ENCODE results near the gene SLC22A7.

The SLC22A7 gene

GRCh38 chr6:43283514-43283901, 14.6 kb upstream of the SLC22A7 start:
- Histone ChIP-seq H3K36me3 (ENCODE audit: control insufficient read depth, insufficient read depth, low read length) (no peaks in the 10 kb centered on the region), H3K27me3 (replicated peaks; ENCODE audit: control insufficient read depth, insufficient read depth, low read length) (no peaks in the 10 kb centered on the region; the same call in 1 of the 2 replicates), H3K4me3 (replicated peaks; ENCODE audit: low read depth, low read length) (no peak overlapping the region)
- TF ChIP-seq CTCF (IDR thresholded peaks at IDR 0.05; ENCODE audit: insufficient read depth, low read length, poor library complexity, severe bottlenecking): no peak
- DNase-seq (ENCODE audit: extremely low read depth, insufficient read length): no peak

- Histone ChIP-seq H3K4me3 (replicated peaks; ENCODE audit: low read depth, low read length) (no peak overlapping the region), H3K36me3 (ENCODE audit: control insufficient read depth, insufficient read depth, low read length) (no peaks in the 10 kb centered on the region), H3K27me3 (replicated peaks; ENCODE audit: control insufficient read depth, insufficient read depth, low read length) (no peaks in the 10 kb centered on the region; the same call in 1 of the 2 replicates)
- no peak for TF ChIP-seq CTCF (IDR thresholded peaks at IDR 0.05; ENCODE audit: insufficient read depth, low read length, poor library complexity, severe bottlenecking)
- no peak for DNase-seq (ENCODE audit: extremely low read depth, insufficient read length)
These were observed 14.2 kb upstream of the SLC22A7 start for GRCh38 chr6:43283905-43284304.

- H3K4me3 ChIP-seq (replicated peaks; ENCODE audit: low read depth, low read length): no peak overlapping the region
- DNase-seq (ENCODE audit: extremely low read depth, insufficient read length): no peak
- H3K27me3 ChIP-seq (replicated peaks; ENCODE audit: control insufficient read depth, insufficient read depth, low read length): no peaks in the 10 kb centered on the region; the same call in 1 of the 2 replicates
- no peak for TF ChIP-seq CTCF (IDR thresholded peaks at IDR 0.05; ENCODE audit: insufficient read depth, low read length, poor library complexity, severe bottlenecking)
- no peaks in the 10 kb centered on the region for H3K36me3 ChIP-seq (ENCODE audit: control insufficient read depth, insufficient read depth, low read length)
These were observed 12.9 kb upstream of the SLC22A7 start for GRCh38 chr6:43284991-43285781.

GRCh38 chr6:43285832-43286231, 12.2 kb upstream of the SLC22A7 start:
- Histone ChIP-seq H3K27me3 (replicated peaks; ENCODE audit: control insufficient read depth, insufficient read depth, low read length) (no peaks in the 10 kb centered on the region; the same call in 1 of the 2 replicates), H3K4me3 (replicated peaks; ENCODE audit: low read depth, low read length) (no peak overlapping the region), H3K36me3 (ENCODE audit: control insufficient read depth, insufficient read depth, low read length) (no peaks in the 10 kb centered on the region)
- no peak for DNase-seq (ENCODE audit: extremely low read depth, insufficient read length)
- TF ChIP-seq CTCF (IDR thresholded peaks at IDR 0.05; ENCODE audit: insufficient read depth, low read length, poor library complexity, severe bottlenecking): no peak

GRCh38 chr6:43286456-43286979, 11.5 kb upstream of the SLC22A7 start:
- TF ChIP-seq CTCF (IDR thresholded peaks at IDR 0.05; ENCODE audit: insufficient read depth, low read length, poor library complexity, severe bottlenecking): no peak
- H3K36me3 ChIP-seq (ENCODE audit: control insufficient read depth, insufficient read depth, low read length): no peaks in the 10 kb centered on the region
- no peak overlapping the region for H3K4me3 ChIP-seq (replicated peaks; ENCODE audit: low read depth, low read length)
- no peaks in the 10 kb centered on the region; the same call in 1 of the 2 replicates for H3K27me3 ChIP-seq (replicated peaks; ENCODE audit: control insufficient read depth, insufficient read depth, low read length)
- no peak for DNase-seq (ENCODE audit: extremely low read depth, insufficient read length)
